GM21423 (cell line): ENCODE results near the gene CAMTA1.

ENCODE experiments used
- ATAC-seq: cut with Tn5 transposase; IDR thresholded peaks from one replicate; pipeline ENCODE4 v1.9.1; 2021; ENCODE audit warnings: mild to moderate bottlenecking, moderate library complexity; ENCODE audit not compliant: unreplicated experiment

Gene CAMTA1

GRCh38 chr1:7628273-7628672 lies 843.0 kb downstream of the CAMTA1 start:
- ATAC-seq: no peak

DNA sequence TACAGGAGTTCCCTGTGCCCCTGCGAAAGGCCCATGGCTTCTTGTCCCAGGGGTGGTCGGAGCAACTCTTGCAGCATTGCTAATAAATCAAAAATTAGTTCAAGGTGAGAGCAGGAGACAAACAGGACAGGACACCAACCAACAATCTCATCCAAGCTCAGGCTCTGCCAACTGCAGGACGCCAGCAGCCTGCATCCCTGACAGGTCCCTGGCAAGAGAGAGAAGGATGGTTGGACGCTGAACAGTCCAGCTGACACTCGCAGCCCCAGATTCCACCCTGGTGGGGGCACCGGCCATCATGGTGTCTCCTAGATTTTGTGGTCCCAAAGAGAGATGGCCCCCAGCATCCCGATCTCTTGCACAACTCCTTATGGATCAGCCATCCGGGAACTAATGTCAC lies 843.8 kb downstream of the CAMTA1 start:
- ATAC-seq: no peak

- no peak for ATAC-seq
These were observed 844.4 kb downstream of the CAMTA1 start for GRCh38 chr1:7629465-7630195.

GRCh38 chr1:7630378-7630777 lies 845.1 kb downstream of the CAMTA1 start:
- no peak for ATAC-seq

DNA sequence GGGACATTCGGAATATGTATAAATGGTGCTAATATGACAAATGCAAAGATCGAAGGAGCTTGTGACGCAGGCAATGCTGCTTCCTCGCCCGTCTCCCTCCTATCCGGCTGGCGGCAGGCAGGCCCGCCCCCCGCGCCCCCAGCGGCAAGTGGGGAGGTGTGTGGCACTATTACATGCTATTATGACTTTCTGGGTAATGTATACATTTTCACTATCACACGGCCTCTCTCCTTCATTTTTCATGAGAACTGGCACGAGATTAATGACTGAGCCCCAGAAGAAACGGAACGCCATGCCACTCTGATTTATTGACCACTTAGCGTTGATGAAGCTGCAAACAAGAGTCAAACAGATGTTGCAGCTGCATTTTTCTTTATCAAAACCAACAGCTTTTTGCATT lies 846.9 kb downstream of the CAMTA1 start:
- no peak for ATAC-seq

GRCh38 chr1:7632681-7633080 lies 847.4 kb downstream of the CAMTA1 start:
- ATAC-seq: no peak

DNA sequence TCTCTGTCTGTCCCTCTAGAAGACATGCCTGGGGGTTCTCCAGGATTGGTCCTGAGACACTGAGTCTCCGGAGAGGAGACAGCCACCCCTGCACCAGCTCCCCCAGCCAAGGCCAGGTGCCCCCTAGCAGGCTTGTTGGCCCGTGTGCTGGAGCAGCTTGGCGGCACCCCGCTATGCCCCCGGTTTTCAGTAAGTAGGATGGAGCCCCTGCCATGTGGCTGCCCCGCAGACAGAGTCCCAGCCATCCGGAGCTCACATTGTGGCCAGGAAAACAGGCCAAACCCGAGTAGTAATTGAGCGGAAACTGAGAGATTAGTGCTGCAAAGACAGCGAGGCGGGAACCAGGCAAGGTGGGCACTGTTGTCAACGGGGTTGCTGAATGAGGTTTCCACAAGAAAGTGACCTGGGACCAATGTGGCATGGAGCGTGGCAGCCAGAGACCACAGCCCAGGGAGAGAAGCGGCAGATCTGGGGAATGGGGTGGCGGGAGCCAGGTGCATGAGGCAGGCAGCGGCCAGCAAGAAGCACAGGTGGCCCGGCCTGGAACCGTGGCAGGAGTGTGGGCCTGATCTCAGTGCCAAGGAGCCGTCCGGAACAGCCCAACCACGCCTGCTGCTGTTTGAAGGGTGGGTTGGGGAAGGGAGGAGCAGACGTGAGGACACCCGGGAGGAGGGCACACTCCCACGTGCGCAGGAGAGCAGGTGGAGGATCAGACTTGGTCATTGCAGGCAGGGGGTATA lies 848.4 kb downstream of the CAMTA1 start:
- ATAC-seq: no peak

DNA sequence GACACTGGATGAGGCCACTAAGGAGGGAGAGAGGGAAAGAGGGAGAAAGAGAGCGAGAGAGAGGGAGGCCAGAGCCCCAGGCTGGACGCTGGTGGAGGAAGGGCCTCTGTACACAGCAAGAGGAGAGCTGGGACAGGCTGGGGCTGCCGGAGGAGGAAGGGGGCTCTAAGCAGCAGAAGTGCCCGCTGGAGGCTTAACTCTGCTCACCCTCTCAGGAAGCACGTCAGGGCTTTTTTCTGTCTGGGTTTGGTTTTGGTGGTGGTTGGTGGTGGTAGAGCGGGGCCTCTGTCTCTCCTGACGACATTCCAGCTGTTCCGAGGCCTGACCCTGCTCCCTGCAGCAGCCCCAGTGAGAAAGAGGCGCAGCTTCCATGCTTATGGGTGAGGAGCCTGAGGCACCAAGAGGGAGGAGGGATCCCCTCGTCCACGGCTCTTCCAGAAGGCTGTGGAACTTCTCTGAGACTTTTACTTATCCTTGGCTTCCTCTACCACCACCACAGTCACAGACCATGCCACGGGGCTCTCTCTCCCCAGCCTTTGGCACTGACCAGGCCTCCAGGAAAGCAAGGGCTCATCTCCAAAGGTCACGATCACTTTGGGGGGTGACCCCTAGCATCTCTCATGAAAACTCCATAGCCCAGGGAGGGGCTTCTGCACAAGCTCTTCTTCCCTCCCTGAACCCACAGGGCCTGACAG lies 849.4 kb downstream of the CAMTA1 start:
- no peak for ATAC-seq

DNA sequence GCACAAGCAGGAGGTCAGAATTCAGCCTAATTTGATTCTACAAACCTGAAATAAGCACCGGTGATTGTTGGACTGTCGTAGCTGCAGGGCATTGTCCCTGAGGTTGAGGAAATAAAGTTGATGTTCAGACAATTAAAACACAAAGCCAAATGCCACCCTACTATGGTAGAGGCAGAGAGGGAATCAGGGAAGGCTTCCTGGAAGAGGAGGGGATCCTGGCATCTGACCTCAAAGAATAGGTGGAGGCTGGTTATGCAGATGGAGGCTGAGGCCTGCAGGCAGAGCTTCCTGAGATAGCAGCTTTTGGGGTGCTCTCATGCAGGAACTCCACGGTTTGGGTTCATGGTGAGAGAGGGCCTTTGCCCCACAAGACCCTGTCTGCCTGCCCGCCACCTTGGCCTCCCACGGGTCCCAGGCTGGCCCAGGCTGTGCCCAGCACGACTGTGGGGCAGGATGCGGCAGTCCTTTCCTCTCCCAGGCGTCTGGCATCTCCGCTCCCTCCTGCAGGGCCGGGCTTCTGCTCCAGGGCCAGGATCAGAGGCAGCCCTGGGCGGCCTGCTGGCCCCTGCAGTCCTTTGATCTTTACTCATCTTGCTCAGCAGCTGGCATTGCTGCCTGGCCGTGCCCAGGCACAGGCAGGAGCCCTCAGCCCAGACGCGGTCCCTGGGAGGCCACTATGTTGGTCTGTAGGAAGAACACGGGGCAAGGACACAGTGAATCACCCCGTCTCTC lies 851.7 kb downstream of the CAMTA1 start:
- no peak for ATAC-seq

- no peak for ATAC-seq
These were observed 852.8 kb downstream of the CAMTA1 start for GRCh38 chr1:7638078-7638477.

GRCh38 chr1:7639435-7640131 lies 854.3 kb downstream of the CAMTA1 start:
- ATAC-seq: no peak

GRCh38 chr1:7640350-7640749 lies 855.1 kb downstream of the CAMTA1 start:
- no peak for ATAC-seq

- no peak for ATAC-seq
These were observed 855.8 kb downstream of the CAMTA1 start for GRCh38 chr1:7640920-7641585.

- ATAC-seq: no peak
These were observed 856.5 kb downstream of the CAMTA1 start for GRCh38 chr1:7641587-7642417.

GRCh38 chr1:7642418-7642704 lies 857.1 kb downstream of the CAMTA1 start:
- no peak for ATAC-seq

DNA sequence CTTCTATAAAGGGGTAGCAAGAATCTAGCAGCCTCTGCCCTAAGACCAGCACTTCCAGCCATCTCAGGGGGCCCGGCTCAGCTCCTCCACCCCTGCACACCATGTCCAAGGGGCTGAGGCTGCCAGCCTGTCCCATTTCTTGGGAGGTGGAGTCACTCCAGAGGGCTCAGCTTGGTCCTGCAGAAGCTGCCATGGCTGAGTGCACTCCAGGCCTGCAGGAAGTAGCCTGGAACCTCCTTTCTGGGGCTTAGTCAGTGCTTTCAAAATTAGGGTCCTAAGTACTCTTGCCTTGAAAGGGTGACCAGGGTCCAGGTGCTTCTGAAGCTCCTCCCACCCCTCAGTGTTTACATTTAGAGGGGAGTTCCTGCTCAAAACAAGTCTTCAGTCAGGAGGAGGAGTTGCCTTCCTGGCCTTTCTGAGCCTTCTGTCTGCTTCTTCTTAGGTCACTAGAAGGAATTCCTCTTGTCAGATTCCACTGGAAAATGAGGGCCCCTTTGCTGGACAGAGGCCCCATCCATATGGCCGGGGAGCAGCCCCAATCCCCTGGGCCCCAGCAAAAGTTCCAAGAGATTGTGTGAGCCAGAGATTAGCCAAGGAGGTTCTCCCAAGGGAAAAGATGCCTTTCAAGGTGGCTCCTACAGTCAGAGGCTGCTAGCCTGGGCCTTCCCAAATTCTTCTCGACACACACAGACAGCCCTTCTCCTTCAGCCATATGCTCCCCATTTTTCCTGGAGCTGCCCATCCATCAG lies 857.7 kb downstream of the CAMTA1 start:
- ATAC-seq: no peak

GRCh38 chr1:7643530-7643929 lies 858.3 kb downstream of the CAMTA1 start:
- no peak for ATAC-seq

DNA sequence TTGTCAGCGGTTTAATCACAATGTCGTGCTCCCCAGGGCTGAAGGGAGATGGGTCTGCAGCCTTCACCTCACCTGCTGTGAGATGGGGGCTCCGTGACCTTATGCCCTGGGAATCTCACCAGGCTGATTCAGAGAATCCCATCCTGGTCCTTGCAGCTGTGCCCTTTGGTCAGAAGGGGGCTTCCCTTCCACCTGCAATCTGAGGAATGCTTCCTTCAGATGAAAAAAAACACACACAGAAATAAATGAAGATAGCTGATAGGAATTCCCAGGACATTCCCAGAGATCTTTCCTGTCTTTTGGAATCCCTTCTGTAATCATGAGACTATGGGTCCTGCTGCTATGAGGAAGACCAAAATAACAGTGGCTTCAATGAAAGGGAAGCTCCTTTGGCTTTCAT lies 858.8 kb downstream of the CAMTA1 start:
- no peak for ATAC-seq
